ENCODE measurements around the gene VWA5B1.

The VWA5B1 gene

GRCh38 chr1:20291645-20292084, 990 bp downstream of the VWA5B1 start:
- TF ChIP-seq POLR2A (IDR thresholded peaks at IDR 0.05; ENCODE audit: low read depth, low read length), result no peak
- FAIRE-seq, result no peak
- DNase-seq (ENCODE audit: insufficient read length, low spot score), result no peak

GRCh38 chr1:20298626-20299025, 8.0 kb downstream of the VWA5B1 start:
- no peak for TF ChIP-seq POLR2A (IDR thresholded peaks at IDR 0.05; ENCODE audit: low read depth, low read length)
- DNase-seq (ENCODE audit: insufficient read length, low spot score) (no peak), FAIRE-seq (no peak)

- TF ChIP-seq POLR2A (IDR thresholded peaks at IDR 0.05; ENCODE audit: low read depth, low read length), result no peak
- no peak for FAIRE-seq
- DNase-seq (ENCODE audit: insufficient read length, low spot score), result no peak
Observed at GRCh38 chr1:20301463-20302107, 10.9 kb downstream of the VWA5B1 start.

DNA sequence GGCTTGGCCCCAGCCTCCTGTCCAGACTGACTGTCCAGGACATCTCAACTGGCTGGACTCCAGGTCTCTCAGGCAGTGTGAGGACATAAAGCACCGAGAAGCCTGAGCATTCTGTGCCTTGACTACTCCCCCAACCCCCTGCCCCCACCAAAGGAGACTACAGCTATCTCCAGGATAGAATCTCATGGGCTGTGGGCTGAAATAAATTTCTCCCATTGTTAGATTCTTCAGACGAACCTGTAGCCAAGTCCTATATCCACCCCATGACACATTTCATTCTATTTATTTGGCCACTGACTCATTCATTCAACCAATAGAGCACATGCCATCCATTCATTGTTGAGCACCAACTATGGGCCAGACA, 11.4 kb downstream of the VWA5B1 start:
- no peak for DNase-seq (ENCODE audit: insufficient read length, low spot score)
- FAIRE-seq, result no peak
- TF ChIP-seq POLR2A (IDR thresholded peaks at IDR 0.05; ENCODE audit: low read depth, low read length), result no peak

GRCh38 chr1:20307026-20307425, 16.4 kb downstream of the VWA5B1 start:
- TF ChIP-seq POLR2A (IDR thresholded peaks at IDR 0.05; ENCODE audit: low read depth, low read length), result no peak
- FAIRE-seq (no peak), DNase-seq (ENCODE audit: insufficient read length, low spot score) (no peak)

DNA sequence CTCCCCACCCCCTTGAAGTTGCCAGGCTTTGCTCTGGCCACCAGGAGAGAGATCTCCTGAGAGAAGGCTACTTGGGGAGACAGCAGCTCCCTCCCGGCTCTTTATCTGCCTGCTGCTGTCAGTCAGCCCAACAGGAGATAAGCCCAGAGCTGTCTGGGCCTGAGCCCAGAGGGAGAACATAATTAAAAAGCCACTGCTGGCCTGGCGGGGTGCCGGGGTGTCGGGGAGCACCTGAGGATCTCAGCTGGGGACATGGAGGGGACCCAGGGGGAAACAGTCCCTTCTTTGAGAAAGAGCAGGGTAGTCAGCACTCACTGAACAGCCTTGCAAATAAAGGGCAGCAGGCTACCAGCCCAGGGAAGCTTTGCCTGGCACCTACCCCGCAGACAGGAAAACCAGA, 17.9 kb downstream of the VWA5B1 start:
- DNase-seq (ENCODE audit: insufficient read length, low spot score) (no peak), FAIRE-seq (no peak)
- no peak for TF ChIP-seq POLR2A (IDR thresholded peaks at IDR 0.05; ENCODE audit: low read depth, low read length)

GRCh38 chr1:20311289-20311688, 20.6 kb downstream of the VWA5B1 start:
- no peak for FAIRE-seq
- DNase-seq (ENCODE audit: insufficient read length, low spot score), result no peak
- no peak for TF ChIP-seq POLR2A (IDR thresholded peaks at IDR 0.05; ENCODE audit: low read depth, low read length)

DNA sequence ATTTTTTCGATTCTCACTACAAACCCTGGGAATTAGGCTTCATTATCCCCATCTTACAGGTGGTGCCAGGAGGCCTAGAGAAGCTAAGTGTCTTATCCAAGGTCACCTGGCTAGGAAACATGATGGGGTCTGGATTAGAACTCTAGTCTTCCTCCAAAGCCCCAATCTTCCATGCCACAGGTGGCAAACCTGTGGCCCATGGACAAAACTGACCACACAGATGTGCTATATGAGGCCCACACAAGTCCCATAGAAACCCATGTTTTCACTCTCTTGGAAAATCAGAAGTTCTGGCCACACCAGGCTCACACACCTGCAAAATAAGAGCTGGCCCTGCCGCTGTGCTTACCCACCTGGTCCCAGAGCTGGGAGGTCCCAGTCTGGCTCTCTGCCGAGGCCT, 21.6 kb downstream of the VWA5B1 start:
- DNase-seq (ENCODE audit: insufficient read length, low spot score), result no peak
- TF ChIP-seq POLR2A (IDR thresholded peaks at IDR 0.05; ENCODE audit: low read depth, low read length), result no peak
- no peak for FAIRE-seq

GRCh38 chr1:20312818-20313217, 22.1 kb downstream of the VWA5B1 start:
- no peak for TF ChIP-seq POLR2A (IDR thresholded peaks at IDR 0.05; ENCODE audit: low read depth, low read length)
- no peak for FAIRE-seq
- DNase-seq (ENCODE audit: insufficient read length, low spot score), result no peak

- TF ChIP-seq POLR2A (IDR thresholded peaks at IDR 0.05; ENCODE audit: low read depth, low read length), result no peak
- no peak for DNase-seq (ENCODE audit: insufficient read length, low spot score)
- FAIRE-seq, result no peak
Observed at GRCh38 chr1:20317471-20317870, 26.8 kb downstream of the VWA5B1 start.

DNA sequence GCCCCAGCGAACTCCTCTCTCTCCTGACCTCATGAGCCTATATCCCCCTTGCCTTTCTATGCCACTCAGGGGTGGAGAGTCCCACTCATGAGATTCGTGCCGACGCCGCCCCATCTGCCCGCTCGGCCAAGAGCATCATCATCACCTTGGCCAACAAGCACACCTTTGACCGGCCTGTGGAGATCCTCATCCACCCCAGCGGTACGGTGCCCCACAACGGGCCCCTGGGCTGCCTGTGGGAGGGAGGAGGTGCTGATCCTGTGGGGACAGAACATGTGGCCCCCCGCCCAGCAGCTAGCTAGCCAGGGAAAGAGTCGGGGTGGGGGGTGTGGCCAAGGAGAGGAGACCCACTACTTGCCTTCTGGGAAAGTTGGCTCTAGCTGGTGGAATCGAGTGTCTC, 27.8 kb downstream of the VWA5B1 start:
- FAIRE-seq, result no peak

DNA sequence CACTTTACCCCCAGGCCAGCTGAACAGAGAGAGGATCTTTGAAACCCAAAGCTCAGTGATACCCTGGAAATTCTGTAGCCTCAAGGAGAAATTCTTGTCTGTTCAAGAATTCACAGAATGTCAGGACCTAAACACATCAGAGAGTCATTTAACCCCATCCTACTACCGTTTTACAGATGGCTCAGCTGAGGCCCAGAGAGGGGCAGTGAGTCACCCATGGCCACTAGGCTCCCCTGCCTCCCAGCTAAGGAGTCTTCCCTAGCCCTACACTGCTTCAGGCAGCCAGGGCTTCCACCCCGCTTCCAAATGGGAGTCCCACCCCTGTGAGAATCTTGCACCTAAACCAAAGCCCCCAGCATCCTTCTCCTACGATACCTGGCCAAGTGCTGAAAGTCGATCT, 28.3 kb downstream of the VWA5B1 start:
- DNase-seq (ENCODE audit: insufficient read length, low spot score) (no peak), FAIRE-seq (no peak)
- no peak for TF ChIP-seq POLR2A (IDR thresholded peaks at IDR 0.05; ENCODE audit: low read depth, low read length)

More for the DNA sequence above, 27.8 kb downstream of the VWA5B1 start:
- no peak for DNase-seq (ENCODE audit: insufficient read length, low spot score)
- no peak for TF ChIP-seq POLR2A (IDR thresholded peaks at IDR 0.05; ENCODE audit: low read depth, low read length)

DNA sequence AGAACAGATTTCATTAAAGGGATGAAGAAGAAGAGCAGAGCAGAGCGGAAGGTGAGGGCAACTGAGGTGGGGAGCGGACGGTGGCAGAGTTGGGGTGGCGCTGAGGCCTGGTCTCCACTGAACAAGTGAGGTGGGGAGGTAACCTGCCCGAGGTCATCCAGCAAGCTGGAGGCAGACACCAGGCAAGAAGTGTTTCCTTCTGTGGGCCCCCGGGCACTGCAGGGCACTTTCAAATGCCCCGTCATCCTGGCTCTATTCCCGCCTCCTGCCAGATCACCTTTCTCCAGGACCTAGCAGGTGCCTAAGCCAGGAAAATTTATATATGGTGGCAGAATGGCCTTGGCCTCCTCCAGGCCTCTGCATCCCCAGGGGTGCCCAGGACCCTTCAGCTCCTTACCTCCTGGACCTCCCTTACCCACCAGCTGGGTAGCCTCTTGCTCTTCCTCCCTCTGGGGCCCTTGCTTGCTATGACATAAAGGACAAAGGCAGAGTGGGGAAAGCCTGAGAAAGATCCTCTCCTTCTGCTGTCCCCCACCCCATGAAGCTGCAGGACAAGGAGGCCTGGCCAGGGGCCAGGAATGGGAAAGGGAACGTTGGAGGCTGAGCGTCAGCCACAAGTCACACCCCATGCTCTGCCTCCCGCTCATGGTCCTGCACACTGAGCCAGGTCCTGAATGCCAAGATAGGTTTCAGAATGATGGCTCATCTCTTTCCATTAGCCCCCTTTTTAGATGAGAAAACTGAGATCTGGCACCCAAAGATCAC, 29.0 kb downstream of the VWA5B1 start:
- DNase-seq (ENCODE audit: insufficient read length, low spot score) (no peak), FAIRE-seq (no peak)
- TF ChIP-seq POLR2A (IDR thresholded peaks at IDR 0.05; ENCODE audit: low read depth, low read length), result no peak

DNA sequence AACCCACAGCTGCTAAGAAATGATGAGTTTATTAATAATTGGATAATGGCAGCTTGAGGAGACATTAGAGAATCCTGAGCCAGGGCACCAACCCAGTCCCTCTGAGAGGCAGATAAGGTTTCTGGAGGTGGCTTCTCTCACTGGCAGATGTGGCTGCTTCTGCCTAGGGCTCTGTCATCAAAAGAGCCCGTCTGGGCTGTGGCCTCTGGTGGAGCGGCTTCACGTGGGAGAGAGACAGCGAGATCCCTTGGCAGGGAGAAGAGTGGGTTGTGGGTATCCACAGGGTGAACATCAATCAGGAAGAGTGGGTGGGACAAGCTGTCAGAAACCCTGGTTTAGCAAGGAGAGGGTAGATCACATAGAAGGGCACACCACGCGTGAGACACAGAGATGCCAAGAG, 30.0 kb downstream of the VWA5B1 start:
- TF ChIP-seq POLR2A (IDR thresholded peaks at IDR 0.05; ENCODE audit: low read depth, low read length), result no peak
- FAIRE-seq (no peak), DNase-seq (ENCODE audit: insufficient read length, low spot score) (no peak)

GRCh38 chr1:20321573-20321972, 30.9 kb downstream of the VWA5B1 start:
- FAIRE-seq, result no peak

More at GRCh38 chr1:20321573-20321972, 30.9 kb downstream of the VWA5B1 start:
- TF ChIP-seq POLR2A (IDR thresholded peaks at IDR 0.05; ENCODE audit: low read depth, low read length), result no peak
- no peak for DNase-seq (ENCODE audit: insufficient read length, low spot score)
